ENCODE data around the gene M6PR.
"Not testable (repeated sequence)": the region's sequence is repeated elsewhere in the genome, so short reads cannot be mapped to it uniquely, and the experiment has no call there.

Gene M6PR

GRCh38 chr12:8909752-8910151 is 39.7 kb downstream of the M6PR start:
- no peak for TF ChIP-seq CTCF (IDR thresholded peaks at IDR 0.05; ENCODE audit: low read depth, low read length)
- no peak overlapping the region for H3K4me3 ChIP-seq (ENCODE audit: low read depth, low read length)

GRCh38 chr12:8907513-8907912 is 41.9 kb downstream of the M6PR start:
- H3K4me3 ChIP-seq (ENCODE audit: low read depth, low read length), result no peak overlapping the region
- TF ChIP-seq CTCF (IDR thresholded peaks at IDR 0.05; ENCODE audit: low read depth, low read length), result no peak

GRCh38 chr12:8906266-8907180 is 42.9 kb downstream of the M6PR start:
- no peak overlapping the region for H3K4me3 ChIP-seq (ENCODE audit: low read depth, low read length)
- no peak for TF ChIP-seq CTCF (IDR thresholded peaks at IDR 0.05; ENCODE audit: low read depth, low read length)

GRCh38 chr12:8905546-8905945 is 43.9 kb downstream of the M6PR start:
- no peak overlapping the region for H3K4me3 ChIP-seq (ENCODE audit: low read depth, low read length)
- TF ChIP-seq CTCF (IDR thresholded peaks at IDR 0.05; ENCODE audit: low read depth, low read length), result no peak

- no peak overlapping the region for H3K4me3 ChIP-seq (ENCODE audit: low read depth, low read length)
- TF ChIP-seq CTCF (IDR thresholded peaks at IDR 0.05; ENCODE audit: low read depth, low read length), result no peak
These were observed 44.8 kb downstream of the M6PR start for GRCh38 chr12:8904665-8905064.

- no peak for TF ChIP-seq CTCF (IDR thresholded peaks at IDR 0.05; ENCODE audit: low read depth, low read length)
- H3K4me3 ChIP-seq (ENCODE audit: low read depth, low read length), result no peak overlapping the region
These were observed 45.8 kb downstream of the M6PR start for GRCh38 chr12:8903646-8904045.

- H3K4me3 ChIP-seq (ENCODE audit: low read depth, low read length), result not testable (repeated sequence)
These were observed 46.7 kb downstream of the M6PR start for GRCh38 chr12:8902703-8903102.

- no peak overlapping the region for H3K4me3 ChIP-seq (ENCODE audit: low read depth, low read length)
- TF ChIP-seq CTCF (IDR thresholded peaks at IDR 0.05; ENCODE audit: low read depth, low read length), result no peak
These were observed 49.6 kb downstream of the M6PR start for GRCh38 chr12:8899830-8900229.

Measured in WI38 (cell line).